ENCODE data around the gene TBC1D10A.
A peak's percentile ranks its signal among the peaks of the same experiment; 100 is the strongest.

Gene TBC1D10A

DNA sequence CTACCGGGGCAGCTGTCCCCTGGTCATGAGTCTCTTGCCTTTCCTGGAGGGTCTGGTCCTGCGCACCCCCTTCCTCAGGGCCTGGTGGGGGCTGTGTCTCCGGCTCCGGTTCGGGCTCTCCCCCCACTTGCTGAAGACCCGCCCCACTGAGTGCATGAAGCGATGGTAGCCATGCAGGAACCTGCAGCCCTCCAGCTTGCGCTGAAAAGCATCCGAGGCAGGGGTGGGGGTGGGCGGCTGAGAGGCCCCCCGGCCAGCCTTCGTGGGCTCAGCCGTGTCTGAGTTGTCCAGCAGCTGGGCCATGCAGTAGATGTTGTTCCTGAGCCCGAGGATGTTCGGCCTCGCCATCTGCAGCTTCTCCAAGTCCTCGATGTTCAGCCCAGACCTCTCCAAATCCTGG, 62.9 kb downstream of the TBC1D10A start:
- no peak overlapping the region for H3K27ac ChIP-seq
- TF ChIP-seq, protein P1, sequence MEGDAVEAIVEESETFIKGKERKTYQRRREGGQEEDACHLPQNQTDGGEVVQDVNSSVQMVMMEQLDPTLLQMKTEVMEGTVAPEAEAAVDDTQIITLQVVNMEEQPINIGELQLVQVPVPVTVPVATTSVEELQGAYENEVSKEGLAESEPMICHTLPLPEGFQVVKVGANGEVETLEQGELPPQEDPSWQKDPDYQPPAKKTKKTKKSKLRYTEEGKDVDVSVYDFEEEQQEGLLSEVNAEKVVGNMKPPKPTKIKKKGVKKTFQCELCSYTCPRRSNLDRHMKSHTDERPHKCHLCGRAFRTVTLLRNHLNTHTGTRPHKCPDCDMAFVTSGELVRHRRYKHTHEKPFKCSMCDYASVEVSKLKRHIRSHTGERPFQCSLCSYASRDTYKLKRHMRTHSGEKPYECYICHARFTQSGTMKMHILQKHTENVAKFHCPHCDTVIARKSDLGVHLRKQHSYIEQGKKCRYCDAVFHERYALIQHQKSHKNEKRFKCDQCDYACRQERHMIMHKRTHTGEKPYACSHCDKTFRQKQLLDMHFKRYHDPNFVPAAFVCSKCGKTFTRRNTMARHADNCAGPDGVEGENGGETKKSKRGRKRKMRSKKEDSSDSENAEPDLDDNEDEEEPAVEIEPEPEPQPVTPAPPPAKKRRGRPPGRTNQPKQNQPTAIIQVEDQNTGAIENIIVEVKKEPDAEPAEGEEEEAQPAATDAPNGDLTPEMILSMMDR (IDR thresholded peaks at IDR 0.05) = no peak
- TF ChIP-seq ZFX (IDR thresholded peaks at IDR 0.05; ENCODE audit: borderline replicate concordance) = no peak

DNA sequence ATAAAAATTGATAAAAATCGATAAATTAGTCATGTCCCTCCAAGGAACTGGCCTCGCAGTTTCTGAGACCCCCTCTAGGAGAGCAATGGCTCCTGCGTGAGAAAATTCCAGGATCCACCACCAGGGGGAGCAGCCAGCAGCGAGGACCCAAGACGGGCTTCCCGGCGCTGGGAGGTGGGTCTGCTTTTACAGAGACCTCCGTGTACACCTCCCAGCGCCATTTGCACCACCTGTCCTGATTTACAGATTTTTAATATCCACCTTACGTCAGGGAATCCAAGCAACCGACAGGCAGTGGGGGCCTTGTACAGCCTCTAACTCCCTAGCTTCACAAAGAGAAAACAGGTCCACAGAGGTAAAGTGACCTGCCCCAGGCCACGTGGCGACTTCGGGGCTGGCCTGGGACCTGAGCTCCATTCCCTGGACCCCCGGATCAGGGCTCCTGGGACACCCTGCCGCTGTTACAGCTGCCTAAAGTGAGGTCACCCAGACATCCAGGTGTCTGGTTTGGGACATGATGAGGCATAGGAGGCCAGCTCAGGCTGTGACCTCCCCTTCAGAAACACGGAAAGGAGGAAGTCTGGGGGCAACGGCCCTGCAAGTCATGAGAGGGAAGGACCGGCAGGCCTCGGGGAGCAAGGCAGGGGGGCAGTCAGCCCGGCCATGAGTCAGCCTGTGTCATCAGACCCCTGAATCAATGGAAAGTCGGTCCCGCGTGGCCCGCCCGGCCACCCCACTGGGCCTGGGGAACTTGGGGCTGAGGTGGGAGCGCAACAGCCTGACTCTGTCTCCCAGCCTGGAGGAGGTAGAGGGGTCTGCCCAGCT, 63.6 kb downstream of the TBC1D10A start:
- TF ChIP-seq, protein P1 (IDR thresholded peaks at IDR 0.05) = peak; percentile 99
- no peak for TF ChIP-seq ZFX (IDR thresholded peaks at IDR 0.05; ENCODE audit: borderline replicate concordance)
- no peak overlapping the region for H3K27ac ChIP-seq

DNA sequence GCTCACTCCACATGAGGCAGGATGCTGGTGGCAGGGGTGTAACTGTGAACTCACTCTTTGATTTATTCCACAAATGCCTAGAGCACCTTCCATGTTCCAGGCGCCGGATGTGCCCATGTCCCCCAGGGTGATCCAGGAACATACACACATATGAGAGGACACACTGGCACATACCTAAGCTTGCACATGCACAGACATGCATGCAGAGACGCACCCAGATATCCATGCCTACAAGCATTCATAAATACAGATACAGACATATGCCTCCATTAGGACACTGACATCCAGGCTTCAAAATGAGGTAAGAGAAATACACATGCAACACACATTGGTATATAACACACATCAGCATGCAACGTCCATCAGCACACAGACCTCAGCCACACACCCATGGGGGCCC, 64.6 kb downstream of the TBC1D10A start:
- no peak overlapping the region for H3K27ac ChIP-seq

DNA sequence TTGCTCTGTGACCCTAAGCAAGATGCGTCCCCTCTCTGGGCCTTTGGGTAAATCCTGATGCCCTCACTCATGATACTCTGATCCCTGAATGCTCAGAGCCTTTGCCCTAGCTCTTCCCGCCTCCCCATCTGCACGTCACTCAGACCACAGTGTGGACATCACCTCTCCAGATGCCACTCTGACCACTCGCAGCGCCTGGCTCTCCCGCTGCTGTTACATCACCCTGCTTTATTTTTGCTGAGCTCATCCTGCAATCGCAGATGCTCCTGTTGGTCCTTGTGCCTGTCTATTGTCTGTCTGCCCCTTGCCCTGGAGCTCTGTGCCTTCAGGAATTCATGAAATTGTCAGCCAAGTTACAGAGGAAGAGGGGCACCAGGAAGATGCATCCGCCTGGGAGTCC, 65.6 kb downstream of the TBC1D10A start:
- no peak overlapping the region for H3K27ac ChIP-seq
- TF ChIP-seq, protein P1 (IDR thresholded peaks at IDR 0.05) = no peak
- no peak for TF ChIP-seq ZFX (IDR thresholded peaks at IDR 0.05; ENCODE audit: borderline replicate concordance)

More for the DNA sequence above, 64.6 kb downstream of the TBC1D10A start:
- no peak for TF ChIP-seq ZFX (IDR thresholded peaks at IDR 0.05; ENCODE audit: borderline replicate concordance)
- TF ChIP-seq, protein P1 (IDR thresholded peaks at IDR 0.05) = no peak

DNA sequence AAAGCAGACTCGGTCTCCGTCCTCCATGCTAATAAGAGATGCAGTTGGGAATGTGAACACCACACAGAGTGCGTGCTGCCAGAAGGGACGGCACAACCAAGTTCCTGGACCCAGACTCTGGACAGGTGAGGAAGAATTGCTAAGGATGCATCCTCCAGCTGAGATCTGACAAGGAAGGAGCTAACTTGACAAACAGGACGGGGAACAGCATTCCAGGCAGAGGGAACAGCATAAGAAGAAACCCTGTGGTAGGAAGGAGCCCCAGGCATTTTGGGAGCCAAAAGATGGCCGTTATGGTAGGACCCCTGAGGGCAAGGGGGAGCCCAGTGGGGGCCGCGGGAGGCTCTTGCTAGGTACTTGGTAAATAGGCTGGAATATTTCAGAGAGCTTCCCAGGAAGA, 66.1 kb downstream of the TBC1D10A start:
- TF ChIP-seq ZFX (IDR thresholded peaks at IDR 0.05; ENCODE audit: borderline replicate concordance) = no peak
- TF ChIP-seq, protein P1 (IDR thresholded peaks at IDR 0.05) = no peak

DNA sequence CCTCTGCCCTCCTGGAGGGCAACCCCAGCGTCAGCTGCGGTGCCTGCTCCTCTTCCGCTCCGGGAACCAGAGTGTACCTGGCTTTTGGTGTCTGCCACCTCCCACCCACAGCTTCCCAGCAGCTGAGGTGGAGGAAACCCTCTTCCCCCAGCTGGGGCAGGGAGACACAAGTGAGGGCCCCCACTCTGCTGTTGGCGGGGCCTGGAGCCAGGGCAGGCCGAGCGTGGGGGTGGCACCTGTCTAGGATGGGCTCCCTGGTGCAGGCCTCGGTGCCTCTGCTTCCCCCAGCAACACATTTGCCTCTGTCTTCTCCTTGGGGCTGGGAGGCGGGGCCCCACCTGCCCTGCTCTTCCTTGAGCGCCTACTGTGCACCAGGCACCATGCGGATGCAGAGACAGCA, 66.5 kb downstream of the TBC1D10A start:
- TF ChIP-seq, protein P1 (IDR thresholded peaks at IDR 0.05) = no peak
- TF ChIP-seq ZFX (IDR thresholded peaks at IDR 0.05; ENCODE audit: borderline replicate concordance) = no peak
- no peak overlapping the region for H3K27ac ChIP-seq

More for the DNA sequence above, 66.1 kb downstream of the TBC1D10A start:
- H3K27ac ChIP-seq = no peak overlapping the region

DNA sequence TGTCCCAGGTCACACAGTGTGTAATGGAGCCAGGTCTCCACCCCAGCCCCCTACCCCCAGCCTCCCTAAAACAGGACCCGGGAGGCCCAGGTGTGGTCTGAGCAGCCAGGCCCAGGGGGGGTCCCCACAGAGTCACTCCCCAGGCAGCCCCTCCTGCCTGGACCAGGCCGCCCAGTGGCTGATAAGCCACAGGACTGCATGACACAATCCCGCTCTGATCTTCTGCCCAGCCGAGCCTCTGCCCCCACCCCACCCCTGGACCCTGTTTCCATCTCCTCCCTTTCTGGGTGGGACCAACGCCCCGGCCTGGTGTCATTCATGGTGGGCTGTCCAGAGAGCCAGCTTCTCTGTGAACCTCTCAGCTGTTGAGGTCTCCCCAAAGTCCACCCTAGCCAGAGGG, 72.4 kb downstream of the TBC1D10A start:
- H3K27ac ChIP-seq = no peak overlapping the region
- TF ChIP-seq, protein P1 (IDR thresholded peaks at IDR 0.05) = no peak
- TF ChIP-seq ZFX (IDR thresholded peaks at IDR 0.05; ENCODE audit: borderline replicate concordance) = no peak

Data from 22Rv1 (cell line).